CD14-positive monocyte (primary cell): ENCODE data around the gene DGKH. TPM values are rescaled to one million over a fixed set of nuclear protein-coding genes. Genes with fewer than 3 reads are reported as not detected.

Experiments
- DNase-seq, 3 donors: peaks; one replicate each; pipeline ENCODE4 v3.0.0-alpha.2; 2011 to 2022
- H2AFZ ChIP-seq: 2 replicates; pipeline ENCODE4 v1.6.0; 2012; ENCODE audit warnings: mild to moderate bottlenecking, low read depth, low read length, inconsistent platforms; ENCODE audit not compliant: insufficient read depth, poor library complexity, severe bottlenecking
- H3K27ac ChIP-seq, 2 donors: 1 replicate in 1 of 2; 2 replicates in 1 of 2; pipeline ENCODE4 v1.5.1; 2012 to 2013; ENCODE audit warnings: low read length in 2 of 2, control low read depth in 1 of 2, inconsistent platforms in 1 of 2, low read depth in 1 of 2, mild to moderate bottlenecking in 1 of 2
- H3K27me3 ChIP-seq, 2 donors: one replicate each; pipeline versions ENCODE4 v1.6.0 to v1.6.1; 2011 to 2013; ENCODE audit warnings: low read length in 2 of 2; ENCODE audit not compliant: control insufficient read depth in 2 of 2, insufficient read depth in 2 of 2
- H3K36me3 ChIP-seq, 2 donors: replicated peaks in 1 of 2; 1 replicate in 1 of 2; 2 replicates in 1 of 2; pipeline versions ENCODE4 v1.5.1 to v1.6.1; 2012 to 2013; ENCODE audit warnings: low read length in 2 of 2, control low read depth in 1 of 2, inconsistent platforms in 1 of 2, mild to moderate bottlenecking in 1 of 2; ENCODE audit not compliant: insufficient read depth in 2 of 2, control insufficient read depth in 1 of 2
- H3K4me1 ChIP-seq, 2 donors: 1 replicate in 1 of 2; 2 replicates in 1 of 2; pipeline versions ENCODE4 v1.5.1 to v1.6.1; 2012 to 2013; ENCODE audit warnings: low read length in 2 of 2, control low read depth in 1 of 2, inconsistent platforms in 1 of 2, mild to moderate bottlenecking in 1 of 2, moderate library complexity in 1 of 2; ENCODE audit not compliant: insufficient read depth in 2 of 2, control insufficient read depth in 1 of 2
- H3K4me2 ChIP-seq: replicated peaks from 2 replicates; pipeline ENCODE3; 2012; ENCODE audit warnings: low read length, moderate library complexity, mild to moderate bottlenecking; ENCODE audit not compliant: poor library complexity, severe bottlenecking; ENCODE audit errors: extremely low read depth
- H3K4me3 ChIP-seq, 3 experiments: fragments of 200-600 bp in 1 of 3; sonication (generic) in 1 of 3; replicated peaks in 1 of 3; 1 replicate in 2 of 3; 2 replicates in 1 of 3; pipeline ENCODE4 v1.5.1; 2011 to 2013; ENCODE audit warnings: low read length in 3 of 3, mild to moderate bottlenecking in 3 of 3, control low read depth in 2 of 3, low read depth in 2 of 3, inconsistent platforms in 1 of 3, moderate library complexity in 1 of 3
- H3K79me2 ChIP-seq: 2 replicates; pipeline ENCODE4 v1.6.0; 2012; ENCODE audit warnings: mild to moderate bottlenecking, control low read depth, inconsistent platforms, low read length, moderate library complexity; ENCODE audit not compliant: insufficient read depth
- H3K9ac ChIP-seq: 2 replicates; pipeline ENCODE4 v1.6.0; 2017; ENCODE audit warnings: low read length, mild to moderate bottlenecking; ENCODE audit not compliant: insufficient read depth, poor library complexity, severe bottlenecking
- H3K9me3 ChIP-seq, 2 donors: replicated peaks in 1 of 2; 1 replicate in 1 of 2; 2 replicates in 1 of 2; pipeline versions ENCODE4 v1.5.1 to v1.6.1; 2012 to 2013; ENCODE audit warnings: low read length in 2 of 2, control low read depth in 1 of 2; ENCODE audit not compliant: control insufficient read depth in 1 of 2, insufficient read depth in 1 of 2
- H4K20me1 ChIP-seq: 2 replicates; pipeline ENCODE4 v1.6.0; 2012; ENCODE audit warnings: mild to moderate bottlenecking, low read length, control low read depth, moderate library complexity; ENCODE audit not compliant: insufficient read depth
- H3K27ac Mint-ChIP-seq, 7 donors: one replicate each; pipeline ENCODE4 v1.8.0; 2020; ENCODE audit warnings: mild to moderate bottlenecking in 7 of 7, mixed read lengths in 7 of 7, moderate library complexity in 6 of 7, inconsistent platforms in 2 of 7
- H3K27me3 Mint-ChIP-seq, 3 donors: one replicate each; pipeline ENCODE4 v1.8.0; 2021 to 2022; ENCODE audit warnings: low read depth in 3 of 3, mild to moderate bottlenecking in 3 of 3, mixed read lengths in 3 of 3, moderate library complexity in 3 of 3, inconsistent platforms in 1 of 3
- H3K36me3 Mint-ChIP-seq, 2 donors: one replicate each; pipeline ENCODE4 v1.8.0; 2020; ENCODE audit warnings: mixed read lengths in 2 of 2, inconsistent platforms in 1 of 2, mild to moderate bottlenecking in 1 of 2
- H3K4me1 Mint-ChIP-seq: one replicate; pipeline ENCODE4 v1.8.0; 2020; ENCODE audit warnings: mild to moderate bottlenecking, mixed read lengths
- H3K4me3 Mint-ChIP-seq, 2 donors: one replicate each; pipeline ENCODE4 v1.8.0; 2020; ENCODE audit warnings: mild to moderate bottlenecking in 2 of 2, mixed read lengths in 2 of 2, moderate library complexity in 1 of 2
- H3K9me3 Mint-ChIP-seq, 7 donors: one replicate each; pipeline ENCODE4 v1.8.0; 2020 to 2022; ENCODE audit warnings: mixed read lengths in 7 of 7, mild to moderate bottlenecking in 6 of 7, moderate library complexity in 6 of 7, inconsistent platforms in 2 of 7
- WGBS: methylation state at CpG from one replicate; pipeline ENCODE4 v1.1.5; 2013; ENCODE audit warnings: missing lambda C conversion rate; ENCODE audit not compliant: insufficient coverage; 5-methylcytosine and 5-hydroxymethylcytosine counted together
- intact Hi-C, 2 donors: fragments of 100-400 bp; cut with micrococcal nuclease; formaldehyde crosslinking; loops; one replicate each; pipeline versions ENCODE4 v1.15.0 to v1.15.1; 2023
- polyA plus RNA-seq, 3 donors: library from polyadenylated mRNA; depleted of rRNA in 1 of 3; unstranded in 2 of 3; stranded (reverse) in 1 of 3; fragments of 300-500 nt in 2 of 3; fragments of >200 nt in 1 of 3; fragmentation: Illumina TruSeq in 2 of 3; gene quantifications; 1 replicate in 2 of 3; 2 replicates in 1 of 3; pipeline ENCODE4 v1.2.3, GENCODE V29; 2012 to 2021
- TF ChIP-seq, protein P1 (sequence below): fragments of 200-600 bp; IDR thresholded peaks from one replicate; pipeline ENCODE4 v1.8.0; 2022; ENCODE audit warnings: antibody characterized with exemption, mild to moderate bottlenecking

The DGKH gene
- polyA plus RNA-seq, 3 donors = 0.10 to 0.79 (median 0.15) TPM

DNA sequence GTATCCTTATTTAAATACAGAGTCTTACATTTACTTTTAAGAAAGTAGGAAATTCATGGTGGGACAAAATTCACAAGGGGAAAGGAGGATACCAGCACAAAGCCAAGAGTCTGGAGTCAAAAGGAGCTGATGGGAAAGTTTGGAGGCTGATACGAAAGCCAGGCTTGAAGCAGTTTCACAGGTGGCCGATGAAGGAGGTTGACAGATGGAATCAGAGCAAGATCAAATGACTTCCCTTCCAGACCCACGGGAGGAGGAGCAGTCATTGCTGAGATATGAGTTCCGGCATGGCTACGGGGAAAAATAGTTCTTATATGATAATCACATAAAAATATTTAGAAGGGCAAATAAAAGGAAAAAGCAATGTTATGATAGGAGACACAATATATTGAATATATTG lies 65.0 kb downstream of the DGKH start:
- intact Hi-C loops = loop anchor here (5.0 to 10.0 kb wide), 4 partner anchors 446 to 1039 kb away; no protein-coding TSS in a partner anchor
- H3K27ac ChIP-seq = no peak overlapping the region
- H3K4me1 ChIP-seq = no peaks in the 10 kb centered on the region
- no peak overlapping the region for H2AFZ ChIP-seq
- DNase-seq = no peak
- H3K9ac ChIP-seq = no peak overlapping the region
- peaks cover 4% of the 10 kb centered on the region for H3K4me1 Mint-ChIP-seq
- no peaks in the 10 kb centered on the region for H3K27me3 ChIP-seq
- peaks cover 0 to 1% (median 0%) of the 10 kb centered on the region in 3 donors for H3K27me3 Mint-ChIP-seq
- H3K4me3 Mint-ChIP-seq = no peak overlapping the region
- H3K79me2 ChIP-seq = no peaks in the 10 kb centered on the region
- TF ChIP-seq, protein P1, sequence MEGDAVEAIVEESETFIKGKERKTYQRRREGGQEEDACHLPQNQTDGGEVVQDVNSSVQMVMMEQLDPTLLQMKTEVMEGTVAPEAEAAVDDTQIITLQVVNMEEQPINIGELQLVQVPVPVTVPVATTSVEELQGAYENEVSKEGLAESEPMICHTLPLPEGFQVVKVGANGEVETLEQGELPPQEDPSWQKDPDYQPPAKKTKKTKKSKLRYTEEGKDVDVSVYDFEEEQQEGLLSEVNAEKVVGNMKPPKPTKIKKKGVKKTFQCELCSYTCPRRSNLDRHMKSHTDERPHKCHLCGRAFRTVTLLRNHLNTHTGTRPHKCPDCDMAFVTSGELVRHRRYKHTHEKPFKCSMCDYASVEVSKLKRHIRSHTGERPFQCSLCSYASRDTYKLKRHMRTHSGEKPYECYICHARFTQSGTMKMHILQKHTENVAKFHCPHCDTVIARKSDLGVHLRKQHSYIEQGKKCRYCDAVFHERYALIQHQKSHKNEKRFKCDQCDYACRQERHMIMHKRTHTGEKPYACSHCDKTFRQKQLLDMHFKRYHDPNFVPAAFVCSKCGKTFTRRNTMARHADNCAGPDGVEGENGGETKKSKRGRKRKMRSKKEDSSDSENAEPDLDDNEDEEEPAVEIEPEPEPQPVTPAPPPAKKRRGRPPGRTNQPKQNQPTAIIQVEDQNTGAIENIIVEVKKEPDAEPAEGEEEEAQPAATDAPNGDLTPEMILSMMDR = no peak
- H3K36me3 ChIP-seq = no peaks in the 10 kb centered on the region
- no peaks in the 10 kb centered on the region for H4K20me1 ChIP-seq
- H3K36me3 Mint-ChIP-seq = no peaks in the 10 kb centered on the region
- H3K27ac Mint-ChIP-seq = no peak overlapping the region
- H3K4me2 ChIP-seq = no peak overlapping the region
- 88% methylated on average over 2 of the region's 5 CpGs for WGBS
- H3K9me3 Mint-ChIP-seq = no peaks in the 10 kb centered on the region
- no peaks in the 10 kb centered on the region for H3K9me3 ChIP-seq
- no peak overlapping the region for H3K4me3 ChIP-seq

- H3K4me3 ChIP-seq = no peak overlapping the region
- no peak overlapping the region for H3K27ac Mint-ChIP-seq
- WGBS = 81% methylated on average over 2 of the region's 4 CpGs
- H2AFZ ChIP-seq = no peak overlapping the region
- TF ChIP-seq, protein P1 = no peak
- H4K20me1 ChIP-seq = no peaks in the 10 kb centered on the region
- H3K27me3 Mint-ChIP-seq = peaks cover 0 to under 1% (median 0%) of the 10 kb centered on the region in 3 donors
- no peaks in the 10 kb centered on the region for H3K27me3 ChIP-seq
- H3K36me3 ChIP-seq = no peaks in the 10 kb centered on the region
- H3K79me2 ChIP-seq = no peaks in the 10 kb centered on the region
- H3K4me3 Mint-ChIP-seq = no peak overlapping the region
- intact Hi-C loops = loop anchor here (5.0 to 10.0 kb wide), 4 partner anchors 447 to 1039 kb away; no protein-coding TSS in a partner anchor
- no peak overlapping the region for H3K27ac ChIP-seq
- DNase-seq = no peak
- H3K36me3 Mint-ChIP-seq = no peaks in the 10 kb centered on the region
- no peaks in the 10 kb centered on the region for H3K9me3 Mint-ChIP-seq
- H3K4me2 ChIP-seq = no peak overlapping the region
- no peaks in the 10 kb centered on the region for H3K4me1 ChIP-seq
- no peak overlapping the region for H3K9ac ChIP-seq
- peaks cover 4% of the 10 kb centered on the region for H3K4me1 Mint-ChIP-seq
- H3K9me3 ChIP-seq = no peaks in the 10 kb centered on the region
These were observed 65.8 kb downstream of the DGKH start for GRCh38 chr13:42114278-42114677.
